ENCODE measurements around the gene FARSA.

DNA sequence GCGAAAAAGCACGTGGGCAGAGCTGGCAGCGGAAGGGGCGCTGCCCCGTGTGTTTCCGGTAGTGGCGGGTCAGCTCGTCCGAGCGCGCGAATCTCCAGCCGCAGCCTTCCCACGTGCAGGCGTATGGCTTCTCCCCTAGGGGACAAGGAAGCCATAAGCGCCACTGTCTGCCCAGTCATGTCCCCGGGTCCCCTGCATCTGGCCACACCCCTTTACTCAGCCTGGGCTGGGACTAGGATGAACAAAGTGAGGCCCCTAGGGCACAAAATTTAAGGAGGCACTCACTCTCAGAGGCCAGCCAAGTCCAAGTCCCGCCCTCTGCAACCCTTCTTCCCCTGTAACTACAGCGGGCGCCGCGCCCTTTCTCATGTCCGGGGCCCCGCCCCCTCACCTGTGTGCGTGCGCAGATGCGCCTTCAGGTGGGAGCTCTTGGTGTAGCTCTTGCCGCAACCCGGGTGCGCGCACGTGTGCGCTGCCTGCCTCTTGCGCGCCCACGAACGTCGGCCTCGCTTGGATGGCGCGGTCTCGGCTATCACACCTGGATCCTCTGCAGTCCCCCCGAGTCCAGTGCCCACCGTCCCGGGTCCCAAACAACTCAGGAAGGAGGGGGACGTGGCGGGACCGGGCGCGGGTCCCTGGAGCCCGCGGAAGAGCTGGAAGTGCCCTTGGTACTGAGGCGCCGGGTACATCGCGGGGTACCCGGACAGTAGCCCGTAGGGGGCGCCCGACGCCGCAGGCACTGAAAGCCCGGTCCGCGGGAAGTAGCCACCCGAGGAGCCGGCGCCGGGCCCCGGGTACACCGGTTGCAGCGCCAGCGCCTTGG, 48.4 kb downstream of the FARSA start:
- TF ChIP-seq, protein P1, sequence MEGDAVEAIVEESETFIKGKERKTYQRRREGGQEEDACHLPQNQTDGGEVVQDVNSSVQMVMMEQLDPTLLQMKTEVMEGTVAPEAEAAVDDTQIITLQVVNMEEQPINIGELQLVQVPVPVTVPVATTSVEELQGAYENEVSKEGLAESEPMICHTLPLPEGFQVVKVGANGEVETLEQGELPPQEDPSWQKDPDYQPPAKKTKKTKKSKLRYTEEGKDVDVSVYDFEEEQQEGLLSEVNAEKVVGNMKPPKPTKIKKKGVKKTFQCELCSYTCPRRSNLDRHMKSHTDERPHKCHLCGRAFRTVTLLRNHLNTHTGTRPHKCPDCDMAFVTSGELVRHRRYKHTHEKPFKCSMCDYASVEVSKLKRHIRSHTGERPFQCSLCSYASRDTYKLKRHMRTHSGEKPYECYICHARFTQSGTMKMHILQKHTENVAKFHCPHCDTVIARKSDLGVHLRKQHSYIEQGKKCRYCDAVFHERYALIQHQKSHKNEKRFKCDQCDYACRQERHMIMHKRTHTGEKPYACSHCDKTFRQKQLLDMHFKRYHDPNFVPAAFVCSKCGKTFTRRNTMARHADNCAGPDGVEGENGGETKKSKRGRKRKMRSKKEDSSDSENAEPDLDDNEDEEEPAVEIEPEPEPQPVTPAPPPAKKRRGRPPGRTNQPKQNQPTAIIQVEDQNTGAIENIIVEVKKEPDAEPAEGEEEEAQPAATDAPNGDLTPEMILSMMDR (IDR thresholded peaks at IDR 0.05; ENCODE audit: low read depth, low read length) = peak; percentile 86
- TF ChIP-seq EZH2phosphoT487 (IDR thresholded peaks at IDR 0.05; ENCODE audit: low read depth) = no peak
